GM21423 (cell line): ENCODE measurements around the gene TBC1D22A.
"Not testable (repeated sequence)": the region's sequence is repeated elsewhere in the genome, so short reads cannot be mapped to it uniquely, and the experiment has no call there.

ENCODE experiments used
- ATAC-seq: cut with Tn5 transposase; IDR thresholded peaks from one replicate; pipeline ENCODE4 v1.9.1; 2021; ENCODE audit warnings: mild to moderate bottlenecking, moderate library complexity; ENCODE audit not compliant: unreplicated experiment

TBC1D22A gene

GRCh38 chr22:47106806-47107205 lies 344.4 kb downstream of the TBC1D22A start:
- ATAC-seq, result no peak

- ATAC-seq, result no peak
Measured at GRCh38 chr22:47107431-47107830, 345.0 kb downstream of the TBC1D22A start.

- ATAC-seq, result no peak
Measured at GRCh38 chr22:47110817-47111443, 348.5 kb downstream of the TBC1D22A start.

GRCh38 chr22:47111626-47112581 lies 349.5 kb downstream of the TBC1D22A start:
- ATAC-seq, result no peak

GRCh38 chr22:47112582-47112965 lies 350.1 kb downstream of the TBC1D22A start:
- ATAC-seq, result no peak

- ATAC-seq, result no peak
Measured at GRCh38 chr22:47112994-47113852, 350.8 kb downstream of the TBC1D22A start.

- no peak for ATAC-seq
Measured at GRCh38 chr22:47113853-47114415, 351.5 kb downstream of the TBC1D22A start.

GRCh38 chr22:47114813-47115517 lies 352.5 kb downstream of the TBC1D22A start:
- no peak for ATAC-seq

GRCh38 chr22:47115518-47115890 lies 353.1 kb downstream of the TBC1D22A start:
- no peak for ATAC-seq

GRCh38 chr22:47115921-47116320 lies 353.5 kb downstream of the TBC1D22A start:
- ATAC-seq, result no peak

GRCh38 chr22:47116426-47117341 lies 354.2 kb downstream of the TBC1D22A start:
- no peak for ATAC-seq

GRCh38 chr22:47117442-47117841 lies 355.0 kb downstream of the TBC1D22A start:
- ATAC-seq, result not testable (repeated sequence)

- ATAC-seq, result no peak
Measured at GRCh38 chr22:47119181-47119580, 356.7 kb downstream of the TBC1D22A start.

GRCh38 chr22:47120399-47120798 lies 357.9 kb downstream of the TBC1D22A start:
- ATAC-seq, result no peak

- no peak for ATAC-seq
Measured at GRCh38 chr22:47121791-47122190, 359.3 kb downstream of the TBC1D22A start.

GRCh38 chr22:47122441-47123000 lies 360.1 kb downstream of the TBC1D22A start:
- no peak for ATAC-seq

GRCh38 chr22:47123006-47123826 lies 360.8 kb downstream of the TBC1D22A start:
- ATAC-seq, result no peak

- ATAC-seq, result no peak
Measured at GRCh38 chr22:47123827-47124442, 361.5 kb downstream of the TBC1D22A start.
